HEK293 (cell line): ENCODE data around the gene ZNF222.

Experiments used
- CTCF ChIA-PET: fragments of 350-600 bp; formaldehyde crosslinking; extraction: SDS; loops from one replicate; lab custom pipeline; 2021; ENCODE audit warnings: antibody characterized with exemption; lab: Yijun Ruan, JAX
- POLR2A ChIA-PET: fragments of 300-600 bp; formaldehyde crosslinking; extraction: SDS; loops from one replicate; lab custom pipeline; 2020; ENCODE audit warnings: antibody characterized with exemption, inconsistent platforms; lab: Yijun Ruan, JAX
- H3K27ac ChIP-seq: fragments of 200-500 bp; sonication (Bioruptor generic); 2 replicates; pipeline ENCODE4 v1.5.1; 2014; ENCODE audit warnings: low read depth, low read length, control low read depth, inconsistent platforms; ENCODE audit errors: extremely low read depth
- H3K36me3 ChIP-seq, 2 experiments: fragments of 200-500 bp in 1 of 2; sonication (Bioruptor generic) in 1 of 2; 1 replicate in 1 of 2; 2 replicates in 1 of 2; pipeline ENCODE4 v1.5.1; 2014 to 2017; ENCODE audit warnings: inconsistent platforms in 2 of 2, low read length in 2 of 2; ENCODE audit not compliant: control insufficient read depth in 2 of 2, insufficient read depth in 1 of 2
- H3K4me1 ChIP-seq: fragments of 200-500 bp; sonication (Bioruptor generic); 2 replicates; pipeline ENCODE4 v1.5.1; 2014; ENCODE audit warnings: mild to moderate bottlenecking, low read length, inconsistent platforms; ENCODE audit not compliant: control insufficient read depth, insufficient read depth
- H3K4me3 ChIP-seq: 2 replicates; pipeline ENCODE4 v1.5.1; 2011; ENCODE audit warnings: low read depth, mild to moderate bottlenecking, control low read depth, low read length, moderate library complexity
- H3K9me3 ChIP-seq: fragments of 200-500 bp; sonication (Bioruptor generic); 2 replicates; pipeline ENCODE4 v1.5.1; 2014; ENCODE audit warnings: low read depth, low read length, inconsistent platforms; ENCODE audit not compliant: control insufficient read depth, insufficient read depth
- BCL11A ChIP-seq: fragments of 450-650 bp; formaldehyde crosslinking; IDR thresholded peaks from 2 replicates; pipeline ENCODE4 v1.5.1; 2016; ENCODE audit warnings: low read depth, missing biosample characterization, missing genetic modification characterization
- CTCF ChIP-seq: fragments of 450-650 bp; formaldehyde crosslinking; IDR thresholded peaks from 2 replicates; pipeline ENCODE4 v1.5.1; 2016; ENCODE audit warnings: missing biosample characterization, missing genetic modification characterization
- FEZF1 ChIP-seq: fragments of 450-650 bp; formaldehyde crosslinking; IDR thresholded peaks from 2 replicates; pipeline ENCODE4 v1.5.1; 2016; ENCODE audit warnings: missing biosample characterization, missing genetic modification characterization
- GLI2 ChIP-seq: fragments of 450-650 bp; formaldehyde crosslinking; IDR thresholded peaks from 2 replicates; pipeline ENCODE4; 2017; ENCODE audit warnings: missing biosample characterization, missing genetic modification characterization, low read depth, borderline replicate concordance
- GLIS2 ChIP-seq: fragments of 450-650 bp; formaldehyde crosslinking; IDR thresholded peaks from 2 replicates; pipeline ENCODE4 v1.5.1; 2016; ENCODE audit warnings: missing biosample characterization, missing genetic modification characterization
- HIC1 ChIP-seq: fragments of 450-650 bp; formaldehyde crosslinking; IDR thresholded peaks from 2 replicates; pipeline ENCODE4 v1.5.1; 2016; ENCODE audit warnings: missing biosample characterization, missing genetic modification characterization
- KLF1 ChIP-seq: fragments of 450-650 bp; formaldehyde crosslinking; IDR thresholded peaks from 2 replicates; pipeline ENCODE4 v1.5.1; 2016; ENCODE audit warnings: missing biosample characterization, missing genetic modification characterization
- SCRT1 ChIP-seq: fragments of 450-650 bp; formaldehyde crosslinking; IDR thresholded peaks from 2 replicates; pipeline ENCODE4 v1.5.1; 2016; ENCODE audit warnings: missing biosample characterization, missing genetic modification characterization, borderline replicate concordance
- ZBTB1 ChIP-seq: fragments of 450-650 bp; formaldehyde crosslinking; IDR thresholded peaks from 2 replicates; pipeline ENCODE4 v1.5.1; 2016; ENCODE audit warnings: missing biosample characterization, missing genetic modification characterization
- ZBTB20 ChIP-seq: fragments of 450-650 bp; formaldehyde crosslinking; IDR thresholded peaks from 2 replicates; pipeline ENCODE4 v1.5.1; 2016; ENCODE audit warnings: missing biosample characterization, missing genetic modification characterization
- ZNF121 ChIP-seq: fragments of 450-650 bp; formaldehyde crosslinking; IDR thresholded peaks from 2 replicates; pipeline ENCODE4 v1.5.1; 2016; ENCODE audit warnings: missing biosample characterization, missing genetic modification characterization
- ZNF175 ChIP-seq: fragments of 450-650 bp; formaldehyde crosslinking; IDR thresholded peaks from 2 replicates; pipeline ENCODE4 v1.5.1; 2016; ENCODE audit warnings: missing biosample characterization, missing genetic modification characterization
- ZNF280D ChIP-seq: fragments of 450-650 bp; formaldehyde crosslinking; IDR thresholded peaks from 2 replicates; pipeline ENCODE4 v1.5.1; 2016; ENCODE audit warnings: missing biosample characterization, missing genetic modification characterization
- ZNF335 ChIP-seq: fragments of 450-650 bp; formaldehyde crosslinking; conservative IDR thresholded peaks from 2 replicates; pipeline ENCODE4 v1.5.1; 2016; ENCODE audit warnings: missing biosample characterization, missing genetic modification characterization
- ZNF366 ChIP-seq: fragments of 450-650 bp; formaldehyde crosslinking; conservative IDR thresholded peaks from 2 replicates; pipeline ENCODE4 v1.5.1; 2016; ENCODE audit warnings: missing biosample characterization, missing genetic modification characterization
- ZNF416 ChIP-seq: fragments of 450-650 bp; formaldehyde crosslinking; IDR thresholded peaks from 2 replicates; pipeline ENCODE4 v1.5.1; 2016; ENCODE audit warnings: missing biosample characterization, missing genetic modification characterization
- ZNF426 ChIP-seq: fragments of 450-650 bp; formaldehyde crosslinking; IDR thresholded peaks from 2 replicates; pipeline ENCODE4 v1.5.1; 2017; ENCODE audit warnings: missing biosample characterization, missing genetic modification characterization, mild to moderate bottlenecking, inconsistent platforms, moderate library complexity
- ZNF513 ChIP-seq: fragments of 450-650 bp; IDR thresholded peaks from 2 replicates; pipeline ENCODE4 v1.5.1; 2018; ENCODE audit warnings: missing biosample characterization, missing genetic modification characterization
- ZNF549 ChIP-seq: fragments of 450-650 bp; IDR thresholded peaks from 2 replicates; pipeline ENCODE4 v1.5.1; 2018; ENCODE audit warnings: missing biosample characterization, missing genetic modification characterization, mild to moderate bottlenecking, inconsistent platforms, moderate library complexity
- ZNF580 ChIP-seq: fragments of 450-650 bp; formaldehyde crosslinking; IDR thresholded peaks from 2 replicates; pipeline ENCODE4 v1.5.1; 2016; ENCODE audit warnings: missing biosample characterization, missing genetic modification characterization
- ZNF596 ChIP-seq: fragments of 450-650 bp; IDR thresholded peaks from 2 replicates; pipeline ENCODE4 v1.5.0; 2018; ENCODE audit warnings: missing biosample characterization, mild to moderate bottlenecking, missing genetic modification characterization, moderate library complexity
- ZNF664 ChIP-seq: fragments of 450-650 bp; formaldehyde crosslinking; IDR thresholded peaks from 2 replicates; pipeline ENCODE4 v1.5.1; 2016; ENCODE audit warnings: missing biosample characterization, missing genetic modification characterization
- ZNF677 ChIP-seq: fragments of 450-650 bp; IDR thresholded peaks from 2 replicates; pipeline ENCODE4 v1.5.0; 2018; ENCODE audit warnings: missing biosample characterization, mild to moderate bottlenecking, missing genetic modification characterization, moderate library complexity
- ZNF792 ChIP-seq: fragments of 450-650 bp; formaldehyde crosslinking; IDR thresholded peaks from 2 replicates; pipeline ENCODE4 v1.5.1; 2016; ENCODE audit warnings: missing biosample characterization, missing genetic modification characterization
- ZSCAN23 ChIP-seq: fragments of 450-650 bp; formaldehyde crosslinking; IDR thresholded peaks from 2 replicates; pipeline ENCODE4 v1.5.1; 2016; ENCODE audit warnings: missing biosample characterization, missing genetic modification characterization

The ZNF222 gene

GRCh38 chr19:44002566-44003460, 22.4 kb upstream of the ZNF222 start, which contains the start of gene ZNF230 (continued):
- TF ChIP-seq ZNF280D, result peak; percentile 10; the same call in 1 of the 2 replicates
- no peak for TF ChIP-seq HIC1 (tag by site-specific recombination)
- no peak for TF ChIP-seq ZNF549
- no peak for TF ChIP-seq ZNF426
- no peak for TF ChIP-seq GLI2 (tag by site-specific recombination)
- peak; percentile 74 for TF ChIP-seq GLIS2
- TF ChIP-seq ZNF664 (tag by site-specific recombination), result 0 out of 2 replicates have a peak, but pooled peaks have one; percentile 6
- TF ChIP-seq ZNF335 (tag by site-specific recombination), result peak; percentile 100
- peak; percentile 92 for TF ChIP-seq ZNF580 (tag by site-specific recombination)

GRCh38 chr19:44003461-44004009, 21.6 kb upstream of the ZNF222 start:
- H3K9me3 ChIP-seq, result peaks cover 14% of the 10 kb centered on the region
- peaks cover 10% of the 10 kb centered on the region for H3K4me1 ChIP-seq
- H3K36me3 ChIP-seq, result peaks cover 22 to 42% of the 10 kb centered on the region in 2 experiments
- peak overlapping the region; percentile 52 for H3K4me3 ChIP-seq
- ChIA-PET CTCF (interaction anchor here (0.5 to 1.5 kb wide), 5 partner anchors 10 to 654 kb away, joined by 3 to 5 read pairs (median 3); no protein-coding TSS in a partner anchor), POLR2A (interaction anchor here (0.5 to 3.8 kb wide), 8 partner anchors 15 to 204 kb away, joined by 3 to 17 read pairs (median 4); partner anchors contain the start of genes ZNF155, ZNF221, ZNF223 and ZNF225)
- H3K27ac ChIP-seq, result peak overlapping the region; percentile 54
- TF ChIP-seq ZNF335 (tag by site-specific recombination) (peak; percentile 30), ZNF513 (tag by site-specific recombination) (no peak), SCRT1 (no peak), KLF1 (tag by site-specific recombination) (peak; percentile 22; the same call in 1 of the 2 replicates), CTCF (tag by site-specific recombination) (no peak), FEZF1 (tag by site-specific recombination) (no peak), ZNF121 (no peak), ZNF416 (tag by site-specific recombination) (no peak), ZNF366 (tag by site-specific recombination) (no peak), ZNF792 (tag by site-specific recombination) (no peak), ZBTB1 (tag by site-specific recombination) (no peak), ZBTB20 (tag by site-specific recombination) (peak; percentile 95), BCL11A (tag by site-specific recombination) (0 out of 2 replicates have a peak, but pooled peaks have one; percentile 3), ZNF596 (tag by site-specific recombination) (no peak), ZNF175 (no peak), ZNF677 (0 out of 2 replicates have a peak, but pooled peaks have one; percentile 43), ZSCAN23 (tag by site-specific recombination) (no peak)
